H1 (cell line): ENCODE data around the gene CCDC71. TPM values are rescaled to one million over a fixed set of nuclear protein-coding genes. Genes with fewer than 3 reads are reported as not detected.

Experiments used
- CHD2 ChIP-seq: IDR thresholded peaks from 2 replicates; pipeline ENCODE4 v1.6.1; 2012; ENCODE audit warnings: low read length, improper control_type of control experiment
- CHD7 ChIP-seq: fragments of 300-600 bp; sonication (generic); IDR thresholded peaks from 2 replicates; pipeline ENCODE4 v1.7.1; 2012; ENCODE audit warnings: low read length, moderate library complexity, mild to moderate bottlenecking, inconsistent platforms; ENCODE audit not compliant: insufficient replicate concordance
- CTBP2 ChIP-seq: IDR thresholded peaks from 2 replicates; pipeline ENCODE4 v1.7.0; 2011; ENCODE audit warnings: borderline replicate concordance, mild to moderate bottlenecking, moderate library complexity, mixed read lengths, low read length; ENCODE audit not compliant: insufficient read depth, insufficient read length
- GTF2F1 ChIP-seq: IDR thresholded peaks from 2 replicates; pipeline ENCODE4 v1.6.1; 2012; ENCODE audit warnings: low read depth, low read length, improper control_type of control experiment, borderline replicate concordance
- YY1 ChIP-seq: IDR thresholded peaks from 2 replicates; pipeline ENCODE4 v1.6.1; 2011; ENCODE audit warnings: low read depth, mild to moderate bottlenecking, low read length
- polyA plus RNA-seq, 7 experiments: library from polyadenylated mRNA; depleted of rRNA in 3 of 7; stranded (reverse) in 5 of 7; unstranded in 2 of 7; fragments of >200 nt in 5 of 7; fragments of 200-250 nt in 2 of 7; gene quantifications; 1 replicate in 5 of 7; 2 replicates in 1 of 7; 4 replicates in 1 of 7; pipeline versions ENCODE4 v1.2.1 to v1.2.3, GENCODE V29; 2011 to 2013; ENCODE audit warnings: missing spikeins in 2 of 7, mixed read lengths in 2 of 7
- total RNA-seq: library from RNA; stranded (reverse); fragmentation: NEBNext Ultra II Directional; extraction: Animal tissue kit (Norgen Biotek cat#: 25700); gene quantifications from 2 replicates; pipeline ENCODE4 v1.2.1, GENCODE V29; 2021

The CCDC71 gene
- total and polyA plus RNA-seq, 2 of the 8 experiments (the other 6 are each of a cell fraction or from before 2014, with no cell fraction given): 26.7 to 57.4 TPM

DNA sequence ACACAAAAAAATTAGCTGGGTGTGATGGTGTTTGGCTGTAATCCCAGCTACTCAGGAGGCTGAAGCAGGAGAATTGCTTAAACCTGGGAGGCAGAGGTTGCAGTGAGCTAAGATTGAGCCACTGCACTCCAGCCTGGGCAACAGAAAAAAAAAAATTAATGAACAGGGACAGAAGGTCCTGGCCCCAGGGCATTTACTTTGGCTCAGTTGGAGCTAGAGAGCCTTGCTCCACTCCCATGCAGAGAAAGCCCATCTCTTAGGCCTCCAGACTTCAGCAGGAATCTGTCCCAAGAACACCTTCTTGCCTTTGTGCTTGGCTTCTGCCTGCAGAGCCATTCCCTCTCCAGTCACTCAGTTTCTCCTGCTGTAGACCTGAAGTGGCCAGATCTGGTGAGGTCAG is 14.0 kb upstream of the CCDC71 start (continued):
- TF ChIP-seq CHD7: no peak
- no peak for TF ChIP-seq CHD2
- no peak for TF ChIP-seq YY1
- TF ChIP-seq CTBP2: no peak
- no peak for TF ChIP-seq GTF2F1
- TF ChIP-seq, all 59 proteins: peak for 0
